Stimulated activated CD8-positive, alpha-beta memory T cell treated with anti-CD3 and anti-CD28 coated beads, Interleukin-7, amount 100 ng/mL, for 24 hours (primary cell): Measurements from ENCODE around the gene CLSTN2.

Source experiments
- DNase-seq: peaks from one replicate; pipeline ENCODE4 v3.0.0-alpha.2; 2020; ENCODE audit warnings: low read depth

CLSTN2 gene

GRCh38 chr3:140597792-140598191, 662.8 kb downstream of the CLSTN2 start:
- no peak for DNase-seq

GRCh38 chr3:140599009-140599408, 664.0 kb downstream of the CLSTN2 start:
- DNase-seq: no peak

- no peak for DNase-seq
These were observed 664.5 kb downstream of the CLSTN2 start for GRCh38 chr3:140599496-140599895.

GRCh38 chr3:140601881-140602280, 666.9 kb downstream of the CLSTN2 start:
- DNase-seq: no peak

- DNase-seq: no peak
These were observed 667.8 kb downstream of the CLSTN2 start for GRCh38 chr3:140602781-140603180.

GRCh38 chr3:140603766-140604165, 668.8 kb downstream of the CLSTN2 start:
- DNase-seq: no peak

GRCh38 chr3:140610544-140610943, 675.6 kb downstream of the CLSTN2 start:
- no peak for DNase-seq

- no peak for DNase-seq
These were observed 679.0 kb downstream of the CLSTN2 start for GRCh38 chr3:140614001-140614400.

- DNase-seq: no peak
These were observed 682.1 kb downstream of the CLSTN2 start for GRCh38 chr3:140617135-140617534.

- no peak for DNase-seq
These were observed 691.9 kb downstream of the CLSTN2 start for GRCh38 chr3:140626856-140627255.
